Measurements from ENCODE around the gene ANAPC15. TPM values are rescaled to one million over a fixed set of nuclear protein-coding genes. Genes with fewer than 3 reads are reported as not detected.

The ANAPC15 gene
- total and polyA plus RNA-seq, 9 of the 15 experiments (the other 6 are each of a cell fraction or from before 2014, with no cell fraction given) = 53.0 to 254 (median 75.7) TPM

DNA sequence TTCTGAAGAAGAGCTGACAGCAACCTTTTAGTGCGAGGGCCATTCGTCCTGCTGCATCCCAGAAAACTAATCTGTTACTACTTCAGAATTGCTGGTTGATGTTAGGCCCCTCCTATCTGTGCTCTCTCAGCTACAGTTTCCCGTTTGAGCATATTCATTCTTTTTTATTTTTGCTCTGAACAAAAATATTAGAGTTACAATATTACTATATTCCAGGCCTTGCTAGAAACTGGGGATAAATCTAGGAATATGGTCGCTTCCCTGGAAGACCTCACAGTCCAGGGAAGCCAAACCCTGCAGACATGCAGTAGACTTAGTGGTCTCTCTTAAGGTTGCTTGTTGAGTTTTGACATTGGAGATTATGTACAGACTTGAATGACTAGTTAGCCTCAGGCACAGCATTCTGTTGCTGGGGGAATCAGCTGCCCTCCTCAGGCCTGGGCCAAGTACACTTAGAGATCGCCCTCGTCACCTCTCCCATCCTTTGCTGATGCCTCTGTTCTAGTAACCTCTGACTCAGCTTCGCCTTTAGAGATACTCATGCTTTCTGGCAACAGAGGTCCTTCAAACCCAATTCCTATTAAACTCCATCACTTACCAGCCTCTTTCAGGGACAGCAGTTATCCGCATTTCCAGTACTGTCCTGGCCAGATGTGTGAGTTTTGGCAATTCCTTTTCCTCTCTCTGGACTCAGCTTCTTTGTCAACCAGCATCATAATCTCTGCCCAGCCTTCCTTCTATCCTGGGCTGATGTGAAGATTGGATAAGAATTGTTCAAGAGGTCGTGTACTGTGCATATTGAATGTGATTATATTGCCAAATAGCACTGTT, 698 bp upstream of the ANAPC15 start (continued):
- no peak for TF ChIP-seq CLOCK (CRISPR knock-in tag; IDR thresholded peaks at IDR 0.05; ENCODE audit: borderline replicate concordance)
- no peak for TF ChIP-seq TRIM24 (IDR thresholded peaks at IDR 0.05)
- TF ChIP-seq, protein P1, sequence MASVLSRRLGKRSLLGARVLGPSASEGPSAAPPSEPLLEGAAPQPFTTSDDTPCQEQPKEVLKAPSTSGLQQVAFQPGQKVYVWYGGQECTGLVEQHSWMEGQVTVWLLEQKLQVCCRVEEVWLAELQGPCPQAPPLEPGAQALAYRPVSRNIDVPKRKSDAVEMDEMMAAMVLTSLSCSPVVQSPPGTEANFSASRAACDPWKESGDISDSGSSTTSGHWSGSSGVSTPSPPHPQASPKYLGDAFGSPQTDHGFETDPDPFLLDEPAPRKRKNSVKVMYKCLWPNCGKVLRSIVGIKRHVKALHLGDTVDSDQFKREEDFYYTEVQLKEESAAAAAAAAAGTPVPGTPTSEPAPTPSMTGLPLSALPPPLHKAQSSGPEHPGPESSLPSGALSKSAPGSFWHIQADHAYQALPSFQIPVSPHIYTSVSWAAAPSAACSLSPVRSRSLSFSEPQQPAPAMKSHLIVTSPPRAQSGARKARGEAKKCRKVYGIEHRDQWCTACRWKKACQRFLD (CRISPR knock-in tag; IDR thresholded peaks at IDR 0.05) = no peak
- TF ChIP-seq ZBTB8A (IDR thresholded peaks at IDR 0.05; ENCODE audit: partially characterized antibody) = no peak
- TF ChIP-seq TFAP4 (CRISPR knock-in tag; IDR thresholded peaks at IDR 0.05; ENCODE audit: borderline replicate concordance) = no peak
- TF ChIP-seq, protein P2, sequence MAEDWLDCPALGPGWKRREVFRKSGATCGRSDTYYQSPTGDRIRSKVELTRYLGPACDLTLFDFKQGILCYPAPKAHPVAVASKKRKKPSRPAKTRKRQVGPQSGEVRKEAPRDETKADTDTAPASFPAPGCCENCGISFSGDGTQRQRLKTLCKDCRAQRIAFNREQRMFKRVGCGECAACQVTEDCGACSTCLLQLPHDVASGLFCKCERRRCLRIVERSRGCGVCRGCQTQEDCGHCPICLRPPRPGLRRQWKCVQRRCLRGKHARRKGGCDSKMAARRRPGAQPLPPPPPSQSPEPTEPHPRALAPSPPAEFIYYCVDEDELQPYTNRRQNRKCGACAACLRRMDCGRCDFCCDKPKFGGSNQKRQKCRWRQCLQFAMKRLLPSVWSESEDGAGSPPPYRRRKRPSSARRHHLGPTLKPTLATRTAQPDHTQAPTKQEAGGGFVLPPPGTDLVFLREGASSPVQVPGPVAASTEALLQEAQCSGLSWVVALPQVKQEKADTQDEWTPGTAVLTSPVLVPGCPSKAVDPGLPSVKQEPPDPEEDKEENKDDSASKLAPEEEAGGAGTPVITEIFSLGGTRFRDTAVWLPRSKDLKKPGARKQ (CRISPR knock-in tag; IDR thresholded peaks at IDR 0.05) = no peak
- peak in 1 of 2 experiments; percentile 61; a peak in 2 of 4 replicates for TF ChIP-seq MLLT1 (IDR thresholded peaks at IDR 0.05)
- no peak for TF ChIP-seq BRCA1 (IDR thresholded peaks at IDR 0.05)
- no peak for TF ChIP-seq BRCA1 (CRISPR knock-in tag; IDR thresholded peaks at IDR 0.05)
- TF ChIP-seq TEAD4 (IDR thresholded peaks at IDR 0.05; ENCODE audit: low read length) = no peak
- TF ChIP-seq TEAD4 (CRISPR knock-in tag; IDR thresholded peaks at IDR 0.05; ENCODE audit: borderline replicate concordance) = no peak
- no peak for TF ChIP-seq ZNF445 (CRISPR knock-in tag; IDR thresholded peaks at IDR 0.05; ENCODE audit: low read depth)
- TF ChIP-seq, protein P3, sequence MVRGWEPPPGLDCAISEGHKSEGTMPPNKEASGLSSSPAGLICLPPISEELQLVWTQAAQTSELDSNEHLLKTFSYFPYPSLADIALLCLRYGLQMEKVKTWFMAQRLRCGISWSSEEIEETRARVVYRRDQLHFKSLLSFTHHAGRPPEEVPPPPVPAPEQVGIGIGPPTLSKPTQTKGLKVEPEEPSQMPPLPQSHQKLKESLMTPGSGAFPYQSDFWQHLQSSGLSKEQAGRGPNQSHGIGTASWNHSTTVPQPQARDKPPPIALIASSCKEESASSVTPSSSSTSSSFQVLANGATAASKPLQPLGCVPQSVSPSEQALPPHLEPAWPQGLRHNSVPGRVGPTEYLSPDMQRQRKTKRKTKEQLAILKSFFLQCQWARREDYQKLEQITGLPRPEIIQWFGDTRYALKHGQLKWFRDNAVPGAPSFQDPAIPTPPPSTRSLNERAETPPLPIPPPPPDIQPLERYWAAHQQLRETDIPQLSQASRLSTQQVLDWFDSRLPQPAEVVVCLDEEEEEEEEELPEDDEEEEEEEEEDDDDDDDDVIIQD (CRISPR knock-in tag; IDR thresholded peaks at IDR 0.05) = no peak
- TF ChIP-seq BDP1 (IDR thresholded peaks at IDR 0.05; ENCODE audit: insufficient read depth, insufficient read length) = no peak
- no peak for TF ChIP-seq PREB (CRISPR knock-in tag; IDR thresholded peaks at IDR 0.05)
- TF ChIP-seq KAT8 (IDR thresholded peaks at IDR 0.05; ENCODE audit: low read depth) = no peak
